Activated T-cell treated with anti-CD3 and anti-CD28 coated beads, Interleukin-2, amount 50 U/mL, for 48 hours (primary cell): Measurements from ENCODE around the gene FGGY.
"Not testable (repeated sequence)": the region's sequence is repeated elsewhere in the genome, so short reads cannot be mapped to it uniquely, and the experiment has no call there.

ENCODE experiments used
- DNase-seq, 2 experiments: peaks; one replicate each; pipeline ENCODE4 v3.0.0-alpha.2; 2020

Gene FGGY, protein sequence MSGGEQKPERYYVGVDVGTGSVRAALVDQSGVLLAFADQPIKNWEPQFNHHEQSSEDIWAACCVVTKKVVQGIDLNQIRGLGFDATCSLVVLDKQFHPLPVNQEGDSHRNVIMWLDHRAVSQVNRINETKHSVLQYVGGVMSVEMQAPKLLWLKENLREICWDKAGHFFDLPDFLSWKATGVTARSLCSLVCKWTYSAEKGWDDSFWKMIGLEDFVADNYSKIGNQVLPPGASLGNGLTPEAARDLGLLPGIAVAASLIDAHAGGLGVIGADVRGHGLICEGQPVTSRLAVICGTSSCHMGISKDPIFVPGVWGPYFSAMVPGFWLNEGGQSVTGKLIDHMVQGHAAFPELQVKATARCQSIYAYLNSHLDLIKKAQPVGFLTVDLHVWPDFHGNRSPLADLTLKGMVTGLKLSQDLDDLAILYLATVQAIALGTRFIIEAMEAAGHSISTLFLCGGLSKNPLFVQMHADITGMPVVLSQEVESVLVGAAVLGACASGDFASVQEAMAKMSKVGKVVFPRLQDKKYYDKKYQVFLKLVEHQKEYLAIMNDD

DNA sequence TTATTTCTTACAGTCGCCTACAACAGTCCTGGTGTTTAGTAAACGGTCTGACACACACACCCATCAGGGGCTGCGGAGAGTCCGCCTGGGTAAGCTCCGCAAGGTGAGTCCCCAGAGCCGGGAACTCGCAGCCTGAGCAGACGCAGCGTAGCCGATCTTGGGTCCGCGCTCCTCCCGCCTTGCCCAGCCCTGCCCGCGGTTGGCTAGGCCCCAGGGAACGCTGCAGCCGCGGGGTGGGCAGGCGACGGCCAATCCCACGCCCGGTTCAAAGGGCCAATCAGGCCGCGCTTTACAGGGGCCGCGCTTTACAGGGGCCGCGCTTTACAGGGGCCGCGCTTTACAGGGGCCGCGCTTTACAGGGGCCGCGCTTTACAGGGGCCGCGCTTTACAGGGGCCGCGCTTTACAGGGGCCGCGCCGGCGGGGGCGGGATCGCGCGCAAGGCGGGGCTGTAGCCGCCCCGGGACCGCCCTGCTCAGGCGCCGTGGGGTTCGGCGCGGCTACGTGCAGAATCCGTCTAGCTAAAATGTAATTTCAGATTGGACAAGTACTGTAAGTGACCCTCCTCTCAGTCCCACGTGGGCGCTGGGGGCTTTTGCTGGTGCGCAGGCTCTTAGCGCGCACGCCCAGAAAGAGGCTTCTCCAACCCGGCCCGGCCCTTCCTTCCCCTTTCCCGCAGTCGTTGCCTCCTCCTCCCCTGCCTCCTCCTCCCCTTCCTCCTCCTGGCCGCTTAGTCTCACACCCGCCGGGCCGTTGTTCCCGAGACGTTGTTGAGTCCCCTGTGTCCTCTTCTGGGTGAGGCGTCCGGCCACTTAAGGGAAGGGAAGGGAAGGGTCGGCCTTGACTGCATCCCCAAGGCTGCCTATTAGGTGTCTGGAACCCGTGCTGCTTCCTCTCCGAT lies at the start of gene FGGY:
Gene FGGY, plus strand, starts transcription at position 737 of the 899 bp plus-strand sequence. CDS start 24,456 bp downstream, outside the sequence.
- peak; percentile 88 to 90 for DNase-seq

DNA sequence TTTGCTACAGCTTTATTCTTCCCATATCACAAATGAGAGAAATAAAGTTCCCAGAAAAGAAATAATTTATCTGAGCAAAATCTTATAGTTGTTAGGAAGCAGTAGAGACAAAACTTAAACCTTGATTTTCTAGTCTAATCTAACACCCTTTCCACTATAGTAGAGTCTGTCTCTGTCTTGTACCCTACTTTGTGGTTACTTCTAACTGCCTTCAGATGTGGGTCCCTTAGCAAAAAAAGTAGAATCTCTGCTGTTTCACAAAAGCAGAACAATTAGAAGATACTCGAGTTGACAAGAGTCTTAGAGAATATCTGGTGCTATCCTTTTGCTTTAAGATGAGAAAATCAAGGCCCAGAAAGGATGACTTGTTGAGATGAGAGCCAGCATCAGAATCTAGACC lies 48.1 kb upstream of the FGGY start:
- no peak for DNase-seq

DNA sequence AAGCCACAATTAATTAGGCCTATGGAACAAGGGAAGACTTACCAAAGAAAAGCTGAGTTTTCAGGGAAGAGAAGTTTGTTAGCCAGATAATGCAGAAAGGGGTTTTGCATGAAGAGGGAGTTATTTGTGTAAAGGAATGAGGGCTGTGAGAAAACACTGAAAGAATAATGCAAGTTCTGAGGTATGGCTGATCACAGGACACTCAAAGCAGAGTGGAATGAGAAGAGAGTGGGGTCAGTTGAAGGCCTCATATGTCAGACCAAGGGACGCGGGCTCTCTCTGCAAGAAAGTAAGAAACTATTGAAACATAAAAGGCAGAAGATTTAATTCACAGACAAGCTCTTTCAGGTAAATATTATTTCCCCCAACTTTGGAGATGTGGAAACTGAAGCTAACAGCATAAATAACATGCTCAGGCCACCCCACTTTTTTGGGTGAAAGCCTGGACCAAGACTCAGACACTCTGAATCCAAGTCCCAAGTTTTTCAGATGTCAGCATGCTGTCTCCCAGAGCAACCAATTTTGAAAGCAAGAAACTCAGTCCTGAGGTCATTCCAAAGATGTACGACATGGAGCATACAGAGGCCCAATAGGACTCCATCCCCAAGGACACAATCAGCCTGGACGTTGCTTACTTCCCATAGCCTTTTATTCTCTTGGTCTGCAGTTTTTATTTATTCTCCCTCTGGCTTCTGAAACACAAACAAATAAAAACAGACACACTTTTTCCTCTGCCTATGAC lies 47.3 kb upstream of the FGGY start:
- DNase-seq = no peak

DNA sequence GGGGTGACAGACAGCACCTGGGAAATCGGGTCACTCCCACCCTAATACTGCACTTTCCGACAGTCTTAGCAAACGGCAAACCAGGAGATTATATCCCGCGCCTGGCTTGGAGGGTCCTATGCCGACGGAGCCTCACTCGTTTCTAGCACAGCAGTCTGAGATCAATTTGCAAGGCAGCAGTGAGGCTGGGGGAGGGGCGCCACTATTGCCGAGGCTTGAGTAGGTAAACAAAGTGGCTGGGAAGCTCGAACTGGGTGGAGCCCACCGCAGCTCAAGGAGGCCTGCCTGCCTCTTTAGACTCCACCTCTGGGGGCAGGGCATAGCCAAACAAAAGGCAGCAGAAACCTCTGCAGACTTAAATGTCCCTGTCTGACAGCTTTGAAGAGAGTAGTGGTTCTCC lies 45.8 kb upstream of the FGGY start:
- DNase-seq = not testable (repeated sequence)

DNA sequence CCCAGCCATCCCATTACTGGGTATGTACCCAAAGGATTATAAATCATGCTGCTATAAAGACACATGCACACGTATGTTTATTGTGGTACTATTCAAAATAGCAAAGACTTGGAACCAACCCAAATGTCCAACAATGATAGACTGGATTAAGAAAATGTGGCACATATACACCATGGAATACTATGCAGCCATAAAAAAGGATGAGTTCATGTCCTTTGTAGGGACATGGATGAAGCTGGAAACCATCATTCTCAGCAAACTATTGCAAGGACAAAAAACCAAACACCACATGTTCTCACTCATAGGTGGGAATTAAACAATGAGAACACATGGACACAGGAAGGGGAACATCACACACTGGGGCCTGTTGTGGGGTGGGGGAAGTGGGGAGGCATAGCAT lies 40.5 kb upstream of the FGGY start:
- DNase-seq = not testable (repeated sequence)

DNA sequence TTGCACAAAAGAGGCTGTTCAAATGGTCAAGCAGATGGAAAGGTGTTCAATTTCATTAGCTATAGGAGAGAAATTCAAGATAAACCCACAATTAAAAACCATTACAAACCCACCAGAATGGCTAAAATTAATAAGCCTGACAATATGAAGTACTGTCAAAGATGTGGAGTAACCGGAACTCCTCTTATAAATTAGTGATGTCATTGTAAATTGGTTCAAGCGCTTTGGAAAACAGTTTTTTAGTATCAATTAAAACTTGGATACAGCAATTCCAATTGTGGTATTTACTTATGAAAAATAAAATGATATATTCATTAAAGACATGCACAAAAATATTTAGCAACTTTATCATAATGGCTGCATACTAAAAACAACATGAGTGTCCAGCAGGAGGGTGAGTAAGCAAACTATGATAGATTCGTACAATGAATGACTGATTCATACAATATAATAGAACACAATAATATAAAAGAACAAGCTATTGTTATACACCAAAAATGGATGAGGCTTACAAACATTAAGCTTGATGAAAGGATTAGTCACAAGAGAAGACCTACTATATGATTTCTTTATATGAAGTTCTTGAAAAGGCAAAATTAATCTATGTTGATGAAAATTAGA lies 38.4 kb upstream of the FGGY start:
- DNase-seq = no peak

DNA sequence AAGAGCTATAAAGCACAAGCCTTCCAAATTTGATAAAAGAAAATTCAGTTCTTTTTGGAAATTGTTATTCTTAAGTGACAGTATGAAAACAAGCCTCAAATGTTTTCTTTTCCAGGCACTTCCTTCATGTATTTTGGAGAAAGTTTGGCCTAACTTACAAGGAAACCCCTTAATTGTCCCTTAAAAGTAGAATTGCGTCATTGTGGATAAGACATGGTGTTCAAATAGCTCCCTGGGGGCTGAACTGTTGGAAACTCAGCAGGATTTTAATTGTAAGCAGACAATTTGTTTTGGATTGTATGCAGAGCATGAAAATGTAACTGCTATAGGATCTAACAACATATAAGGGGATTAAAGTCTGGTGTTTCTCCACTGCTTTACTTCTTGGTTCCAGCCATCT lies 35.4 kb upstream of the FGGY start:
- no peak for DNase-seq

DNA sequence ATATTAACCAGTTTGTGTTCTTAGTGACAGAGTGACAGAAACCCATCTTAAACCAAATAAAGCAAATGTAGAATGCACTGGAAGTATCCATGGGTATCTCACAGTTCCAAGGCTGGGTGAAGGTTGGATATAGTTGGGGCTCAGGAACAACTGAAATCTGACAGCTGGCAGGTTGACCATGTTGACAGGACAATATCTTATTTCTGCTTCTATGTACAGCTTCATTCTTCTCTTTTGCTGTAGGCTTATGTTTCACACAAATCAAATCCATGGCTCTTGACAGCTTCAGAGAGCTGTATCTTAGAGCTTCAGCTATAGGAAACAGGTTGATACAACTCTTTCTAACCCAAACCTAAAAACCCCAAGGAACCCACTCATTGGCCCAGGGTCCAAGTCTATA lies 34.3 kb upstream of the FGGY start:
- DNase-seq = no peak

DNA sequence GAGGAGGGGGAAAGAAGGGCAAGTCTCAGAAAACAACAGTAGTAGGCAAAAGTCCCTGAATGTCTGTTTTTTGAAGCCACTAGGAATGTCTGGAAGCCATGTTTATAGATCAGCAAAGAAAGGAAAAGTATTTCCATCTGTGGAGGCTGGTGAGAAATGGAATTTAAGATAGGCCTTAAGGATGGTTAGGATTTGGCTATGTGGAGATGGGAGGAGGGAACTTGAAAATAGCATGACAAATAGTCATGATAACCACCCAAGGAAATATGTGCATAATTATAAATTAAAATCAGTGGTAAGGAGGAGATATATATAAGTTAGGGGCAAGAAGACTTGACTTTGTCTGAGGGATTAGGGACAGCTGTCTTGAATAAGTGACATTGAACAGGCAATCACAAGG lies 33.8 kb upstream of the FGGY start:
- no peak for DNase-seq

DNA sequence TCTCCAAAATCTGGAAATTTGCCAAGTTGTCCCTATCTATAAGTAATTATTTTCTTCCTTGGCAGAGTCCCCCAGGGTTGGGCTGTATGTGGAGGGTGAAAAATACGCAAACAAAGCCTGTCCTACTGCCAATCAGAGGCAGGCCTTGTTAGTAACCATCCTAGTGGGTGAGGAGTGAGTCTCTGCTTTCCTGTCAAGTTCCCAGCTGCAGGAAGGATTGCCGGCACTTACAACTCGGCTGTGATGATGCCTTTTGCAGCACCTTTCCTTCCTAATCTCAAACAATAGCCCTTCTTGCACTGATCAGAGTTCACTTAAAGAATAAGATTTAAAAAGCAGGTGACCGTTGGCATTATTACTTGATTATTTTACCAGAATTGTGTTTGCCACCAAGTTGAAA lies 31.3 kb upstream of the FGGY start:
- no peak for DNase-seq

DNA sequence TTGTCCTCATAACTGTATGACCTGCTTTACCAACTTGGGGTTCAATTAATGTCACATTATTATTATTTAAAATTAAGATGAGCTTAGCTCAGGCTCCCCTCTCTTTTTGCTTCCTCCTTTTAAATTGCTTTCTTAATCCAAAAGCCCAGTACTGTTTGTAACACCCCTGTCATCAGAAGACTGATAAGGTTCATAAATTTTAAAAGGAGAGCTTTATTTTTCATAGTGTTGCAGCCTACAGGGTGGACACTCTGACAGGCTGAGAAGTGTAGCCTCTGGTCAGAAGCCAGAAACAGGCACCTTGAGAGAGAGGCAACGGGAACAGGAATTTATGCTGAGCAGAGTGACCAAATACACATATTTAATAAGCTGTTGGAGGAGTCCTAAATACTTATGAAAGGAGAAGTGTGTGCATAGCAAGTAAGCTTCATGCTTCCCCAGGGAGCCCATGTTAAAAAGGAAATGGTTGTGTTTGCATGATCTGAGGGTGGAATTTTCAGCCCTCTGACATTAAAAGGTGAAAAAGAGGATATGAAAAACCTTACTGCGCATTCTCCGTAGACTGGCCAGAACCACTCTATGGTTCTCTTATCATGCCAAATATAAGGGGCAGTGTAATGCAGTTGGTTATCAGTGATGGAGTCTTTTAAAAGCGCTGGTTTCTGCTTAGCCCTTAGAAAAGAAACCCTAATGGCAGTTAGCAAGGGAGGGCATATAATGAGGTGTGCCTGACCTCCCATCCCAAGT lies 30.5 kb upstream of the FGGY start:
- DNase-seq = no peak

DNA sequence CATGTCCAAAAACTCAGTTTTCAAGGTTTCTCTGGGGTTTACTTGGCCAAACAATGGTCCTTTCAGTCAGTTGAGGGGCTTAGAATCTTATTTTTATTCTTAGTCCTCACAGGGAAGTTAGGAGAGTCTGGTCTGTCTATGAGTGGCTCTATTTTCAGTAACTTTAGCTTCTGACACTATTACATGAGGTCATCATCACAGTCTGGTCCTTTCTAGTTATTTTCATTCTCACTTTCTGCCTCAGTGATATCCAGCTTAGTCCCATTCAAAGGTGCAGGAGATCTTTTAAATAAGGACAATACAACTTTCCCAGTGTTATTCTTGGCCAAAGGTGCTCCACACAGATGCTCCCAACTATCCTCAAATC lies 30.0 kb upstream of the FGGY start:
- no peak for DNase-seq

DNA sequence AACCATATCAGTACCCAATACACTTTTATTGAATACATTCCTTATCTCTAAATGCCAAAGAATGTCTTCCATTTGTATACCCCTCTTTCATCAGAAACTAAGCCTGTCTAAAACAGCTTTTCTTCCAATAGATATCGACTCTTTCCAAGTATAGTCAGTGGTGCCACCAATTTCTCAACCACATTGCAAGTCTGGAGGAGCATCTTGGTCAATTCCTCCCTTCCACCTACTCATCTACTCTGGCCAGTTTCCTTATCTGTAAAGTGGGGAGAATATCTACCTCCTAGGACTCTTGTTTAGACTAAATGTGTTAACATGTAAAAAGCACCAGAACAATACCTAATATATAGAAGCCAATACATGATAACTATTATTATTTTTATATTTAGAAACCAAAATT lies 28.5 kb upstream of the FGGY start:
- no peak for DNase-seq

DNA sequence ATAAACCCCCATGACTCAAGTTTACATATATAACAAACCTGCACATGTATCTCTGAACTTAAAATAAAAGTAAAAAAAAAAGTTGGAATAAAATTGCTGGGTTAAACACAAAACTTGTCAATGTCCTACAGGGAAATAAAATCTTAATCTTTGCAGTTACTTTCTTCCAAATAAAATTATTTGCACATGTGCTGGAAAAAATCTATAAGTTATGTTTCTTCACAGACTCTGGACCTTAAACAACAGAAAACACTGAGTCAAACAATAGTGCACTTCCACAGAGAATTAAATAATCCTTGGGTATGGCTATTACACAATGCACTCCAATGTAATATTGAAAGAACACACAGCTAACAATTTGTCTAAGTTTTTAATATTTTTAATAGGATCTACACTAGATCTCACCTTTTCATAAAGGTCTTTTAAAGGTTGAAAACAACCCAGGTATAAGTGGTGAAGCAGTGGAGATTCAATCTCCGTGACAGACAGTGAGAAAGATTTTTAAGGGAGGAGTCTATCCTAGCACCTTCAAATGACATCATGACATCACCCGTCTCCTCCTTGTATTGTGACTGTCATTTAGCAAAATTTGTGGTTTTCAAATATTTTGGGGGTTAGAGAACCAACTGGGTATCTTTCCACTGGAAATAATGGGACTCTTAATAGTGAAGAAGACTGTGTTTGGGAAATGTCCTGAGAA lies 25.2 kb upstream of the FGGY start:
- DNase-seq = no peak

DNA sequence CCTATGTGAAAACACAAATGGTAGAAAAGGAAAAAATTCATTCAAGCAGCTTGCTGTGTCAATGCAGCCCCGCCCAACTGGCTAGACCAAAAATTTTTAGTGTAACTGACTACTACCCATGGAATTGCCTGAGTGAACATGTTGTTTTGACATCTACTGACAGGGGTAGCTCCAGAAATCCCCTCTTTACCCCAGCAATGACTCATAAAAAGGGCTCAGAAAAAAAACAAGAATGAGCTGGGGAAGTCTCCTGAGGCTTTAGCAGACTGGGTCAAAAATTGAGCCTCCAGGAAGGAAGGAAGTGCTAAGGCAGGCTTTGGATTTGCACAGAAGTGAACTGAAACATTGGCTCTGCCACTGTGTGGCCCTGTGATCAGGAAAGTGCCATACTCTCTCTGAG lies 24.4 kb upstream of the FGGY start:
- DNase-seq = no peak

DNA sequence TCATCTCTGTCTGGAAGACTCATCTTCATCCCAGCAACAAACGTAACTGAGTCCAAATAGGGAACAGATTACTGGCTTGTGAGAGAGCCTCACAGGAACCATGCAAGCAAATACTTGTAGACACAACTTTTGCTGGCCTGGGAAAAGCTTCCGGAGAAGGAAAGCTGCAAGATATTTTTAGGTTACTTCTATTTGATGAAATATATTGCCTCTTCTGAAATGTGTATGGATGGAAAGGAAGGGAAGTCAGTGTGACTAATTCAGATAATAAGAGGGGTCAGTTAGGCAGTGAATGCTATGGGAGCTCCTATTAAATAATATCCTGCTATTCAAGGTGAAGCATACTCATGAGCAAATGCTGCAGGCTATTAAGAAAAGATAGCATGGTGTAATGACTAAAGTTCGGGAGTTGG lies 20.4 kb upstream of the FGGY start:
- DNase-seq = no peak

DNA sequence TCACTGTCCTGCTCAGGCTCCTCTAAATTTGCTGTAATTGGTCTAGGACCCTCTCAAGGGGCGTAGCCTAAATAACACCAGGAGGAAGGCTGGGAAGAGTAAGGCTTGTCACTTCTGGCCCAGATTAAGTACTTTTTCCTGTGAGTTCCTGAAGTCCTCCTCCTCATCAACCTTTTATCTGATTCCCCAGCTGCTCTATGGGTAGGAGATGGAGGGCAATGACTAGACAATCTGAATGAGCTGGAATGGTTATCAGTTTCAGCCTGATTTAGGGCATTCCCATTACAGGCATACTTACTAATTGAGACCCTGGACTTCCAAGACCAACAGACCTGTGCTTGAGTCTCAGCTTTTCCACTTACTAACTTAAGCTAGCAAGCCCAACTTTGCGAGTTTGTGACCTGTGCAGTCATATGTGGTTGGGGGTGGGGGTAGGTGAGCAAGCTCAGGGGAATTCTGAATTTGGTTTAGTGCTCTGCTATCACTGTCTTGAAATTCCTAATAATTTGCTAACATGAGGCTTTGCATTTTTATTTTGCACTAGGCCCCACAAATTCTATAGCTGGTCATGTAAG lies 18.0 kb upstream of the FGGY start:
- DNase-seq = no peak

DNA sequence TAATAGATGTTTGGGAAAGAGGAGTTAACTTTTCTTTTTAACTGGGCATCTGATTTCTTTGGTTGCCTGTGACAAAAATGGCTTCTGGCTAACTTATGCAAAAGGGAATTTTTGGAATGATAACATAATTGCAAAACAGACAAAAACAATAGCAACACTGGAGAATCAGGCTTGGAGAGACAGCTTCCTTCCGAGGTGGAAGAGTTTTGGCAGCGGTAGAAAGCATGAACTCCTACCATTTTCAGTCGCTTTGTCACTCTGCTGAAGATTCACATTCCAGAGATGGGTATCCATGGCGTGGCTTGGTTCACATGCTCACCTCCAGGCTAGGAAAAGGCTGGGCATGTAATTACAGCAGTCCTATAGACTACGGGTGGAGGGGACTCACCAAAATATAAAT lies 17.2 kb upstream of the FGGY start:
- DNase-seq = no peak

DNA sequence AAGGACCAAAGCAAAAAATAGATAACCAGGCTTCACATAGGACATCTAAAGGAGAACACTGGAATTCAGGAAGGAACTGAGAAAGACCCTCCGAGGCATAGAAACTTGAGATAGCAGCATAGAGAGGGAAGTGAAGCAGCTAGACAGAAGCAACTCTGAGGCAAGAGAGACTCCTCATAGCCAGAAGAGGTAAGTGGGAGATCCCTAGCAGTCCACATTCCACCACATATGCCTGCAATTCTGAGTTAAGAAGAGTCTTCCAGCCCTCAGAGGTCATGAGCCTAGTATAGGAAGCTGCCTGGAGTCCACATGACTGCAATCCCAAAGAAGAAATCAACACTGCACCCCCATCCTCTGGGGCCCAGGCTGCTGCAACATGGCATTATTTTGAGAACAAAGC lies 13.9 kb upstream of the FGGY start:
- no peak for DNase-seq

DNA sequence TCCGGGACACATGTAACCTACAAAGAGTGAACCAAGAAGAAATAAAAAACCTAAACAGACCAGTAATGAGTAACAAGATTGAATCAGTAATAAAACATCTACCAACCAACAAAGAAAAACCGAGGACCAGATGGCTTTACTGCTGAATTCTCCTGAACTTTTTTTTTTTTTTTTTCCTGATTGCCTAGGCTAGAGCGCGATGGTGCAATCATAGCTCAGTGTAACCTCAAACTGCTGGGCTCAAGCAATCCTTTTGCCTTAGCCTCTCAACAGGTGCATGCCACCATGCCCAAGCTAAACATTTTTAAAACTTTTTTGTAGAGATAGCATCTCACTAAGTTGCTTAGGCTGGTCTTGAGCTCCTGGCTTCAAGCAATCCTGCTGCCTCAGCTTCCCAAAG lies 11.2 kb upstream of the FGGY start:
- DNase-seq = no peak

DNA sequence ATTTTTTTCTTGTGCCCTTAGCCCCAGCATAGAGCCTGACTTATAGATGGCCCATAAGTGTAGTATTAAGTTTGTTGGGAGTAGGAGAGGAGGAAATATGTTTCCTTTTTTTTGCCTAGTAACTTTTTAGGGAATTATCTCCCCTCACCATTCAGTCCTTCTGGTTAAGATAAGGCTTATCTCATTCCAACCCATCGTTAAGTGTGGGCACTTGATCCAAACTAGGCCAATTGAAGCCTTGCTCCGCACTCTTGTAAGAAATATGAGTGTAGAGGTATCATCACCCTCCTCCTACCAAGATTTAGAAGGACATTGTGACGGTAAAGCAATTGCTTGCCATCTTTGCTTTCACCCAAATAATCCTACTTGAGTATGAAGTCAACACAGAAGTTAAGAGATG lies 8.8 kb upstream of the FGGY start:
- DNase-seq = no peak
